Gastrocnemius medialis (tissue), 4 donors: ENCODE measurements around the gene MYL6B. TPM values are rescaled to one million over a fixed set of nuclear protein-coding genes. Genes with fewer than 3 reads are reported as not detected.
A peak's percentile ranks its signal among the peaks of the same experiment; 100 is the strongest.

ENCODE experiments used
- ATAC-seq, 2 donors: fragments of 150-250 bp; one replicate each; pipeline ENCODE4 v1.9.1; 2016
- DNase-seq, 2 donors: peaks; one replicate each; pipeline ENCODE4 v3.0.0-alpha.2; 2019
- H3K27ac ChIP-seq, 4 donors: fragments of 200-600 bp; sonication (generic); 1 replicate in 1 of 4; 2 replicates in 3 of 4; pipeline ENCODE4 v1.5.1; 2016 to 2018; ENCODE audit warnings: mild to moderate bottlenecking in 2 of 4, moderate library complexity in 1 of 4
- H3K27me3 ChIP-seq, 3 donors: fragments of 200-600 bp; sonication (generic) in 2 of 3; 1 replicate in 1 of 3; 2 replicates in 2 of 3; pipeline versions ENCODE4 v1.5.1 to v1.6.0; 2016 to 2019; ENCODE audit warnings: mild to moderate bottlenecking in 1 of 3, moderate library complexity in 1 of 3
- H3K36me3 ChIP-seq, 2 donors: fragments of 200-600 bp; sonication (generic) in 1 of 2; one replicate each; pipeline ENCODE4 v1.5.1; 2017 to 2018
- H3K4me1 ChIP-seq, 2 donors: fragments of 200-600 bp; sonication (generic) in 1 of 2; one replicate each; pipeline ENCODE4 v1.5.1; 2016 to 2017; ENCODE audit warnings: mild to moderate bottlenecking in 2 of 2
- H3K4me3 ChIP-seq, 4 donors: fragments of 200-600 bp; sonication (generic) in 3 of 4; 1 replicate in 1 of 4; 2 replicates in 3 of 4; pipeline ENCODE4 v1.5.1; 2016 to 2019; ENCODE audit warnings: mild to moderate bottlenecking in 2 of 4
- H3K9me3 ChIP-seq, 3 donors: fragments of 200-600 bp; sonication (generic) in 2 of 3; 1 replicate in 1 of 3; 2 replicates in 2 of 3; pipeline ENCODE4 v1.5.1; 2016 to 2019
- POLR2A ChIP-seq, 2 donors: fragments of 450-650 bp; IDR thresholded peaks; one replicate each; pipeline ENCODE4 v1.6.1; 2017; ENCODE audit warnings: antibody characterized with exemption in 2 of 2, mild to moderate bottlenecking in 2 of 2, moderate library complexity in 2 of 2
- in situ Hi-C, 4 donors: fragments of 200-750 bp; cut with MboI; loops; one replicate each; pipeline versions ENCODE4 v1.15.0 to v1.8.0; 2017; ENCODE audit warnings: low sequenced_read_pairs in 4 of 4
- intact Hi-C: fragments of 100-400 bp; cut with DNase I; formaldehyde crosslinking; loops from one replicate; pipeline ENCODE4 v1.15.1; 2023; ENCODE audit warnings: low total_unique reads
- total RNA-seq, 4 donors: library from RNA; depleted of rRNA; stranded (reverse); fragments of >200 nt; gene quantifications; one replicate each; pipeline versions ENCODE4 v1.1.0 to v1.2.3, GENCODE V29; 2016
- TF ChIP-seq, protein P1 (sequence below), 5 experiments: fragments of 450-650 bp in 3 of 5; fragments of 200-600 bp in 2 of 5; sonication (generic) in 2 of 5; IDR thresholded peaks in 4 of 5; conservative IDR thresholded peaks in 1 of 5; 1 replicate in 4 of 5; 2 replicates in 1 of 5; pipeline ENCODE4 v1.5.1; 2016 to 2019; ENCODE audit warnings: antibody characterized with exemption in 5 of 5, mild to moderate bottlenecking in 3 of 5, moderate library complexity in 3 of 5

The MYL6B gene
- total RNA-seq, 4 donors from 2014 or later: 159 to 334 (median 198) TPM

- Histone ChIP-seq H3K9me3 (no peaks in the 10 kb centered on the region), H3K27ac (peak within 1 kb of the TSS; percentile 85 to 93 (median 92)), H3K36me3 (peaks cover 2 to 27% of the 10 kb centered on the region in 2 donors), H3K27me3 (no peaks in the 10 kb centered on the region), H3K4me1 (peaks cover 20 to 26% of the 10 kb centered on the region in 2 donors), H3K4me3 (peak within 1 kb of the TSS; percentile 77 to 98 (median 84))
- peak; percentile 98 for DNase-seq
- TF ChIP-seq, protein P1, sequence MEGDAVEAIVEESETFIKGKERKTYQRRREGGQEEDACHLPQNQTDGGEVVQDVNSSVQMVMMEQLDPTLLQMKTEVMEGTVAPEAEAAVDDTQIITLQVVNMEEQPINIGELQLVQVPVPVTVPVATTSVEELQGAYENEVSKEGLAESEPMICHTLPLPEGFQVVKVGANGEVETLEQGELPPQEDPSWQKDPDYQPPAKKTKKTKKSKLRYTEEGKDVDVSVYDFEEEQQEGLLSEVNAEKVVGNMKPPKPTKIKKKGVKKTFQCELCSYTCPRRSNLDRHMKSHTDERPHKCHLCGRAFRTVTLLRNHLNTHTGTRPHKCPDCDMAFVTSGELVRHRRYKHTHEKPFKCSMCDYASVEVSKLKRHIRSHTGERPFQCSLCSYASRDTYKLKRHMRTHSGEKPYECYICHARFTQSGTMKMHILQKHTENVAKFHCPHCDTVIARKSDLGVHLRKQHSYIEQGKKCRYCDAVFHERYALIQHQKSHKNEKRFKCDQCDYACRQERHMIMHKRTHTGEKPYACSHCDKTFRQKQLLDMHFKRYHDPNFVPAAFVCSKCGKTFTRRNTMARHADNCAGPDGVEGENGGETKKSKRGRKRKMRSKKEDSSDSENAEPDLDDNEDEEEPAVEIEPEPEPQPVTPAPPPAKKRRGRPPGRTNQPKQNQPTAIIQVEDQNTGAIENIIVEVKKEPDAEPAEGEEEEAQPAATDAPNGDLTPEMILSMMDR (IDR thresholded peaks at IDR 0.05 in 4 of 5, conservative IDR thresholded peaks at IDR 0.05 in 1 of 5): no peak
- peak; percentile 85 to 96 for TF ChIP-seq POLR2A (IDR thresholded peaks at IDR 0.05)
- in situ Hi-C loops: loop anchor here in 2 of 4 donors (10.0 kb wide), 1 partner anchor 59 kb away; the partner anchor contains the start of gene RPS26 (in 2 of the 2)
- intact Hi-C loops: loop anchor here (1.0 to 10.0 kb wide), 5 partner anchors 12 to 289 kb away; partner anchors contain the start of genes ORMDL2, RPL41, SARNP and SUOX
- peak; percentile 95 to 96 for ATAC-seq
Measured at GRCh38 chr12:56104109-56104814, 48.1 kb upstream of the MYL6B start, which contains the start of gene PA2G4. Gene PA2G4, plus strand, starts transcription at chr12:56104559. Its CDS starts 179 bp downstream, at chr12:56104738.

DNA sequence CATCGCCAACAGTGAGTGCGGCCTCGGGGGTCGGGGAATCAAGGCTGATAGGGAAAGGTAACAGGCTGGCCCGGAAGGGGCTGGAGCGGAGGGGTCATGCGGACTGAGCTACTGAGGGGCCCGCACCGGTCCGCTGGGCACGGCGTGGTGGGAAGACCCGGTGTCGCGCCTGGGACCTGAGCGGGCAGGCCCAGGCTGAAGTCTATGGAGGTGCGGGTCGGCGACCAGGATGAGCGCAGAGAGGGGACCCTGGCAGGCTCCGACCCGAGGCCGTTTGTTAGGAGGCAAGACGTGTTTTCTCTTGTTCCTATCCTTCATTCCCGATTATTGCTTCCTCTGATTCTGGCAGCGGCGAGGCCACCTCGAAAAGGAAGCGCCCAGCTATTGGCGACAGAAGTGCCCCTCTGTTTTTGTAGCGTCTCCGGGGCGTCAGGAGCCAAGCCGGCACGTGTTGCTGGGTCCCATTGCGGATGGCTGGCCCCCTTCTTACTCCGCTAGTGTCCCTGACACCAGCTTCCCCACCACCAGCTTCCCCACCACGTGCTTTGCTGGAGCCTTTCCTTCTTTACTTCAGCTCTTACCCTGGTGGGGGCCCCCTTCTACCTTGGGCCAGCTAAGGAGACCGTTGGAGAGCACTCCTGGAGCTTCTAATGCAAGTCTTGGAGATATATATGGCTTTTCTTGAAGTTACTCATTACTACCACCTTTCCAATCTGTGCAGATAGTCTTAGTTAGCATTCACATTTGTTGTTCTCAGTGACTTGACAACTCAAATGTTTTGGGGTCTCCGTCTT lies 47.4 kb upstream of the MYL6B start:
- peak overlapping the region; percentile 77 to 98 (median 84) for H3K4me3 ChIP-seq
- peak; percentile 32 to 37 for ATAC-seq
- in situ Hi-C loops (loop anchor here in 2 of 4 donors (10.0 kb wide), 1 partner anchor 60 kb away; the partner anchor contains the start of gene RPS26 (in 2 of the 2)), intact Hi-C loops (loop anchor here (1.0 to 10.0 kb wide), 5 partner anchors 11 to 290 kb away; partner anchors contain the start of genes ORMDL2, RPL41, SARNP and SUOX)
- H3K27me3 ChIP-seq: no peaks in the 10 kb centered on the region
- no peaks in the 10 kb centered on the region for H3K9me3 ChIP-seq
- peaks cover 20 to 26% of the 10 kb centered on the region in 2 donors for H3K4me1 ChIP-seq
- H3K27ac ChIP-seq: peak overlapping the region; percentile 85 to 93 (median 92)
- no peak for DNase-seq
- peaks cover 2 to 35% of the 10 kb centered on the region in 2 donors for H3K36me3 ChIP-seq
- TF ChIP-seq POLR2A (IDR thresholded peaks at IDR 0.05): no peak
- TF ChIP-seq, protein P1 (IDR thresholded peaks at IDR 0.05 in 4 of 5, conservative IDR thresholded peaks at IDR 0.05 in 1 of 5): no peak

DNA sequence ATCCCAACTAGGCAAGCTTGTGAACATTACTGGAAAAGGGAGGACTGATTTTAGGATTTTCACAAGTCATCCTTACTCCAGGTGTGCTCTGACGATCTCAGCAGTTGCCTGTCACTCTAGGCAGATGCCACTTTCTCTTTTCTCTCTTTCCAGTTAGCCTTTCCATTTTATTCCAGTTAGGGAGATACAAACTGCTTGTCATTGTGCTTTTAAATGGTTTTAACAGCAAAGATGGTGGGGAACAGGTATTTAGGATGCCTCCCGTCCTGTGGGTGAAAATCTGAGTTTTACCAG lies 46.8 kb upstream of the MYL6B start:
- TF ChIP-seq, protein P1 (IDR thresholded peaks at IDR 0.05 in 4 of 5, conservative IDR thresholded peaks at IDR 0.05 in 1 of 5): no peak
- TF ChIP-seq POLR2A (IDR thresholded peaks at IDR 0.05): no peak
- Histone ChIP-seq H3K4me3 (peak overlapping the region; percentile 77 to 98 (median 84)), H3K36me3 (peaks cover 2 to 40% of the 10 kb centered on the region in 2 donors), H3K4me1 (peaks cover 20 to 26% of the 10 kb centered on the region in 2 donors), H3K27me3 (no peaks in the 10 kb centered on the region), H3K27ac (peak overlapping the region; percentile 85 to 93 (median 92)), H3K9me3 (no peaks in the 10 kb centered on the region)
- DNase-seq (no peak), ATAC-seq (no peak)
- in situ Hi-C loops: loop anchor here in 2 of 4 donors (10.0 kb wide), 1 partner anchor 61 kb away; the partner anchor contains the start of gene RPS26 (in 2 of the 2)
- intact Hi-C loops: loop anchor here (2.0 to 10.0 kb wide), 3 partner anchors 27 to 291 kb away; partner anchors contain the start of genes ORMDL2 and SARNP

DNA sequence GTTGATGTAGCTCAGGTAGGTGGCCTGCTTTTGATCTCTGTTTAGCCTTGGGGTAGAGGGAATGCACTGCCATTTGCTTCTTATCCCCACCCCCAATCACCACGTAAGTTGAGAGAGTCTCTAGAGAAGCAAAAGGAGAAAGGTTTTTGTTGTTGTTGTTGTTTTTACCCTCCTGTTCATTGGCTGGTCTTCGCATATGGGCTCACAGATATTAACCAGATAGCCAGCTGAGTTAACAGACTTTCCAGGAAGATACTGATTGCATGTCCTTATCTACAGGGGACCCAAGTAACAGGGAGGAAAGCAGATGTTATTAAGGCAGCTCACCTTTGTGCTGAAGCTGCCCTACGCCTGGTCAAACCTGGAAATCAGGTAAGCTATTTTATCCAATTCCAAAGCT lies 45.1 kb upstream of the MYL6B start:
- ATAC-seq: no peak
- Histone ChIP-seq H3K9me3 (no peaks in the 10 kb centered on the region), H3K4me1 (peaks cover 20 to 26% of the 10 kb centered on the region in 2 donors), H3K4me3 (no peak overlapping the region), H3K36me3 (peaks cover 7 to 57% of the 10 kb centered on the region in 2 donors), H3K27ac (no peak overlapping the region), H3K27me3 (no peaks in the 10 kb centered on the region)
- in situ Hi-C loops (loop anchor here in 2 of 4 donors (10.0 kb wide), 1 partner anchor 62 kb away; the partner anchor contains the start of gene RPS26 (in 2 of the 2)), intact Hi-C loops (loop anchor here (10.0 kb wide), 1 partner anchor 292 kb away; the partner anchor contains the start of genes ORMDL2 and SARNP)
- DNase-seq: no peak
- no peak for TF ChIP-seq POLR2A (IDR thresholded peaks at IDR 0.05)
- TF ChIP-seq, protein P1 (IDR thresholded peaks at IDR 0.05 in 4 of 5, conservative IDR thresholded peaks at IDR 0.05 in 1 of 5): no peak
